Measurements from ENCODE around the gene ABCD1. TPM values are rescaled to one million over a fixed set of nuclear protein-coding genes. Genes with fewer than 3 reads are reported as not detected.

ABCD1 gene
- polyA plus RNA-seq, 1 donor from 2014 or later = 3.6 TPM

- Histone ChIP-seq H3K79me2 (replicated peaks; ENCODE audit: insufficient read depth, low read length) (no peaks in the 10 kb centered on the region), H3K9ac (ENCODE audit: low read length) (no peak overlapping the region), H3F3A (ENCODE audit: insufficient read depth, low read length, poor library complexity, severe bottlenecking) (no peaks in the 10 kb centered on the region), H3K9me3 (ENCODE audit: low read length) (no peaks in the 10 kb centered on the region), H4K20me1 (ENCODE audit: insufficient read depth) (no peaks in the 10 kb centered on the region), H3K4me2 (ENCODE audit: low read length) (no peak overlapping the region), H2AFZ (ENCODE audit: low read depth, low read length) (no peak overlapping the region), H3K4me3 (ENCODE audit: low read length) (no peak overlapping the region), H3K27me3 (ENCODE audit: insufficient read depth, low read depth, low read length) (no peaks in the 10 kb centered on the region), H3K36me3 (ENCODE audit: insufficient read depth, low read length) (no peaks in the 10 kb centered on the region), H3K9me2 (ENCODE audit: insufficient read depth, low read length) (no peaks in the 10 kb centered on the region), H3K27ac (ENCODE audit: low read length) (no peak overlapping the region)
- no peak for TF ChIP-seq EP300 (conservative IDR thresholded peaks at IDR 0.05; ENCODE audit: poor library complexity, severe bottlenecking)
- TF ChIP-seq POLR2AphosphoS5 (IDR thresholded peaks at IDR 0.05) = no peak
- TF ChIP-seq SMC3 (conservative IDR thresholded peaks at IDR 0.05; ENCODE audit: poor library complexity) = no peak
Observed at GRCh38 chrX:153782871-153783270, 58.2 kb downstream of the ABCD1 start.

GRCh38 chrX:153783378-153784013, 58.8 kb downstream of the ABCD1 start:
- Histone ChIP-seq H3K27me3 (ENCODE audit: insufficient read depth, low read depth, low read length) (no peaks in the 10 kb centered on the region), H3K9me3 (ENCODE audit: low read length) (no peaks in the 10 kb centered on the region), H3K9ac (ENCODE audit: low read length) (no peak overlapping the region), H3K4me2 (ENCODE audit: low read length) (no peak overlapping the region), H3K9me2 (ENCODE audit: insufficient read depth, low read length) (no peaks in the 10 kb centered on the region), H3K79me2 (replicated peaks; ENCODE audit: insufficient read depth, low read length) (no peaks in the 10 kb centered on the region), H3F3A (ENCODE audit: insufficient read depth, low read length, poor library complexity, severe bottlenecking) (no peaks in the 10 kb centered on the region), H3K4me3 (ENCODE audit: low read length) (no peak overlapping the region), H4K20me1 (ENCODE audit: insufficient read depth) (no peaks in the 10 kb centered on the region), H3K36me3 (ENCODE audit: insufficient read depth, low read length) (no peaks in the 10 kb centered on the region), H3K27ac (ENCODE audit: low read length) (no peak overlapping the region), H2AFZ (ENCODE audit: low read depth, low read length) (no peak overlapping the region)
- TF ChIP-seq EP300 (conservative IDR thresholded peaks at IDR 0.05; ENCODE audit: poor library complexity, severe bottlenecking) (no peak), RAD21 (conservative IDR thresholded peaks at IDR 0.05) (no peak)

GRCh38 chrX:153784325-153784967, 59.8 kb downstream of the ABCD1 start:
- Histone ChIP-seq H3F3A (ENCODE audit: insufficient read depth, low read length, poor library complexity, severe bottlenecking) (no peaks in the 10 kb centered on the region), H3K4me3 (ENCODE audit: low read length) (no peak overlapping the region), H3K9me3 (ENCODE audit: low read length) (no peaks in the 10 kb centered on the region), H3K4me2 (ENCODE audit: low read length) (no peak overlapping the region), H3K79me2 (replicated peaks; ENCODE audit: insufficient read depth, low read length) (no peaks in the 10 kb centered on the region), H3K36me3 (ENCODE audit: insufficient read depth, low read length) (no peaks in the 10 kb centered on the region), H3K9me2 (ENCODE audit: insufficient read depth, low read length) (no peaks in the 10 kb centered on the region), H3K27ac (ENCODE audit: low read length) (no peak overlapping the region), H4K20me1 (ENCODE audit: insufficient read depth) (no peaks in the 10 kb centered on the region), H2AFZ (ENCODE audit: low read depth, low read length) (no peak overlapping the region), H3K27me3 (ENCODE audit: insufficient read depth, low read depth, low read length) (no peaks in the 10 kb centered on the region), H3K9ac (ENCODE audit: low read length) (no peak overlapping the region)
- TF ChIP-seq SMC3 (conservative IDR thresholded peaks at IDR 0.05; ENCODE audit: poor library complexity) = no peak
- no peak for TF ChIP-seq RAD21 (conservative IDR thresholded peaks at IDR 0.05)
- no peak for TF ChIP-seq POLR2AphosphoS5 (IDR thresholded peaks at IDR 0.05)
- TF ChIP-seq EP300 (conservative IDR thresholded peaks at IDR 0.05; ENCODE audit: poor library complexity, severe bottlenecking) = no peak
- no peak for TF ChIP-seq EZH2 (IDR thresholded peaks at IDR 0.05; ENCODE audit: borderline replicate concordance, insufficient read depth, low read length, poor library complexity, severe bottlenecking)
- no peak for TF ChIP-seq TAF1 (IDR thresholded peaks at IDR 0.05; ENCODE audit: low read depth)
- no peak for TF ChIP-seq REST (IDR thresholded peaks at IDR 0.05; ENCODE audit: borderline replicate concordance)
- TF ChIP-seq, protein P1, sequence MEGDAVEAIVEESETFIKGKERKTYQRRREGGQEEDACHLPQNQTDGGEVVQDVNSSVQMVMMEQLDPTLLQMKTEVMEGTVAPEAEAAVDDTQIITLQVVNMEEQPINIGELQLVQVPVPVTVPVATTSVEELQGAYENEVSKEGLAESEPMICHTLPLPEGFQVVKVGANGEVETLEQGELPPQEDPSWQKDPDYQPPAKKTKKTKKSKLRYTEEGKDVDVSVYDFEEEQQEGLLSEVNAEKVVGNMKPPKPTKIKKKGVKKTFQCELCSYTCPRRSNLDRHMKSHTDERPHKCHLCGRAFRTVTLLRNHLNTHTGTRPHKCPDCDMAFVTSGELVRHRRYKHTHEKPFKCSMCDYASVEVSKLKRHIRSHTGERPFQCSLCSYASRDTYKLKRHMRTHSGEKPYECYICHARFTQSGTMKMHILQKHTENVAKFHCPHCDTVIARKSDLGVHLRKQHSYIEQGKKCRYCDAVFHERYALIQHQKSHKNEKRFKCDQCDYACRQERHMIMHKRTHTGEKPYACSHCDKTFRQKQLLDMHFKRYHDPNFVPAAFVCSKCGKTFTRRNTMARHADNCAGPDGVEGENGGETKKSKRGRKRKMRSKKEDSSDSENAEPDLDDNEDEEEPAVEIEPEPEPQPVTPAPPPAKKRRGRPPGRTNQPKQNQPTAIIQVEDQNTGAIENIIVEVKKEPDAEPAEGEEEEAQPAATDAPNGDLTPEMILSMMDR (IDR thresholded peaks at IDR 0.05; ENCODE audit: poor library complexity, severe bottlenecking) = no peak
- TF ChIP-seq MXI1 (conservative IDR thresholded peaks at IDR 0.05; ENCODE audit: poor library complexity, severe bottlenecking) = no peak

Measured in neural cell (in vitro differentiated cells).